A549 treated with AZD2906 at 1 μM for 4 hours (cell line): ENCODE results near the gene MT1X. TPM values are rescaled to one million over a fixed set of nuclear protein-coding genes. Genes with fewer than 3 reads are reported as not detected.

Source experiments
- total RNA-seq: library from RNA; stranded (reverse); fragments of 200-300 nt; extraction: Qiagen RNA extraction; gene quantifications from 5 replicates; pipeline ENCODE4 v1.2.3, GENCODE V29; 2022

The MT1X gene
- 569 to 951 TPM (median 792 TPM) in 5 replicates for total RNA-seq

GRCh38 chr16:56681939-56682702, at the start of gene MT1X:
Gene MT1X (plus strand): TSS chr16:56682470. CDS start chr16:56682541, 71 bp downstream.

GRCh38 chr16:56637814-56638750, 44.2 kb upstream of the MT1X start, which contains the start of gene MT1A:
Gene MT1A (plus strand): TSS chr16:56638666. CDS start chr16:56638739, 73 bp downstream.

GRCh38 chr16:56651586-56651985, 30.7 kb upstream of the MT1X start, which contains the start of gene MT1B:
Gene MT1B (plus strand): TSS chr16:56651886. CDS start chr16:56651954, 68 bp downstream.

GRCh38 chr16:56657555-56658326, 24.5 kb upstream of the MT1X start, which contains the start of gene MT1F:
Gene MT1F (plus strand): TSS chr16:56657959. CDS start chr16:56658059, 100 bp downstream.

GRCh38 chr16:56667581-56668571, 14.4 kb upstream of the MT1X start, which contains the start of gene MT1G:
Gene MT1G (minus strand): TSS chr16:56668065. CDS start chr16:56667993, 72 bp downstream.

GRCh38 chr16:56669005-56669839, 13.0 kb upstream of the MT1X start, which contains the start of gene MT1H:
Gene MT1H (plus strand): TSS chr16:56669814. CDS start chr16:56669885, 71 bp downstream.

GRCh38 chr16:56729735-56730662, 47.7 kb downstream of the MT1X start, which contains the start of gene NUP93:
Gene NUP93 (plus strand): TSS chr16:56730129. CDS start chr16:56748248, 18,119 bp downstream.

Other genes starting within 250 kb of the MT1X start
- gene NUDT21, start 231.1 kb upstream of the MT1X start, total RNA-seq, result 104 to 124 TPM (median 111 TPM) in 5 replicates
- gene OGFOD1, start 230.9 kb upstream of the MT1X start, total RNA-seq, result 70.3 to 110 TPM (median 77.4 TPM) in 5 replicates
- 15.8 to 32.7 TPM (median 22.1 TPM) in 5 replicates for gene BBS2, start 162.4 kb upstream of the MT1X start, total RNA-seq
- not detected in 5 replicates for gene MT4, start 117.4 kb upstream of the MT1X start, total RNA-seq
- 0.41 to 0.88 TPM (median 0.79 TPM) in 5 replicates for gene MT3, start 92.9 kb upstream of the MT1X start, total RNA-seq
- gene MT2A, start 73.9 kb upstream of the MT1X start, total RNA-seq, result 2,240 to 3,417 TPM (median 2,786 TPM) in 5 replicates
- 0.15 to 0.21 TPM in 2 of 5 replicates, not detected in the others for gene MT1E, start 56.7 kb upstream of the MT1X start, total RNA-seq
- gene MT1M, start 49.8 kb upstream of the MT1X start, total RNA-seq, result 0.09 to 0.17 TPM in 2 of 5 replicates, not detected in the others
- 30.1 to 42.3 TPM (median 34.0 TPM) in 5 replicates for gene MT1A, start 43.8 kb upstream of the MT1X start, total RNA-seq
- 0.38 to 0.92 TPM (median 0.76 TPM) in 4 of 5 replicates, not detected in the other for gene MT1B, start 30.6 kb upstream of the MT1X start, total RNA-seq
- gene MT1F, start 24.5 kb upstream of the MT1X start, total RNA-seq, result 16.6 to 30.8 TPM (median 20.1 TPM) in 5 replicates
- gene MT1G, start 14.4 kb upstream of the MT1X start, total RNA-seq, result not detected in 5 replicates
- not detected in 5 replicates for gene MT1H, start 12.7 kb upstream of the MT1X start, total RNA-seq
- gene NUP93, start 47.7 kb downstream of the MT1X start, total RNA-seq, result 82.1 to 106 TPM (median 104 TPM) in 5 replicates
- 0.02 to 0.06 TPM in 2 of 5 replicates, not detected in the others for gene SLC12A3, start 182.7 kb downstream of the MT1X start, total RNA-seq
- 93.3 to 106 TPM (median 96.9 TPM) in 5 replicates for gene HERPUD1, start 249.7 kb downstream of the MT1X start, total RNA-seq